Dedifferentiated amniotic fluid mesenchymal stem cell (primary cell): Measurements from ENCODE around the gene TIMM44.
"Not testable (repeated sequence)": the region's sequence is repeated elsewhere in the genome, so short reads cannot be mapped to it uniquely, and the experiment has no call there.

Experiments
- DNase-seq: peaks from one replicate; pipeline ENCODE4 v3.0.0-alpha.2; 2016; ENCODE audit errors: extremely low spot score

TIMM44 gene

DNA sequence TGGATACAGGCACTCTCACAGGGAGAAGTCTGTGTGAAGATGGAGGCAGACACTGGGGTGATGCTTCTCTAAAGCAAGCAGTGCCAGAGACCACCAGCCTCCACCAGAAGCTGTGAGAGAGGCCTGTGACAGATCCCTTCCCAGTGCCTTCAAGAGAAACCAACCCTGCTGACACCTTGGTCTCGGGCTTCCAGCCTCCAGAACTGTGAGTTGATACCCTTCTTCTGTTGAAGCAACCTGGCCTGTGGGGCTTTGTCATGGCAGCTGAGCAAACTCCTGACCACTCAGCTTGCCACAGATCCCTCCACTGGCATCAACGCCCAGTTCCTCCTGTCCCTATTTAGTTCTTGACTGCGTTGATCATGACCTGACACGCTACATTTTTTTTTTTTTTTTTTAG, 33.0 kb upstream of the TIMM44 start:
- no peak for DNase-seq

DNA sequence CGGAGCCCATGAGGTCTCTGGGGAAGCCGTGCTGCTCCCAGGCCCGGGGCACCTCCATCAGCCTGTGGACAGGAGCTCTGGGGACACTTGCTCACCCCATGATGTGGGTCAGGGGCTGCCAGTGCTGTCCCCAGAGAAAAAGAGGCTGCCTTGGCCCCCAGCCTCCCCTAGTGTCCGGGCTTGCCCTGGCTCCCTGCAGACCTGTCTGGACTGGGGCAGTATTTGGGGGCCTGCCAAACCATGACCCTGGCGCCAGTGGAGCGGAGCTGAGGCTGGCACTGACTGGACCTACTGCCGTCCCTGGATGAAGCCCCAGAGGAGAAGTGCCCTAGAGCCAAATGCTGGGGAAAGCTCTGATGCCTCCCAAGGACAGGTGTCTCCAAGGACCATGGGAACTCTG, 31.6 kb upstream of the TIMM44 start:
- no peak for DNase-seq

DNA sequence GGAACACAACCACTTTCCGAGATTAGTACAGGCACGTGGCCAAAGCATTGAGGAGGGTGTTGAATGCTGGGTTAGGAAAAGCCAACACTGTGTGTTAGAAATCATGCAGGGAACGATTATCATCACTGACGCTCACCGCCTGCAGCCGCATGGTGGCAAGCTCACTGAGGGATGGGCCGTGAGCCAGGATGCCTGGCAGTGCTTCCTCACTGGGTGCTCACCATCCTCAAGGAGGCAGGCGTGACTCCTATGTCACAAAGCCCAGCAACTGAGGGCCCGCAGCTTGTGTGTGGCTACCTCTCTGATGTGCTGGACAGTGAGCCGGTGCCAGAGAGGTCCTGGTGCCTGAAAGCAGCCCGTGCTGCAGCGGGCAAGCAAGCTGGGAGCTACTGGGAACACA, 30.4 kb upstream of the TIMM44 start:
- no peak for DNase-seq

DNA sequence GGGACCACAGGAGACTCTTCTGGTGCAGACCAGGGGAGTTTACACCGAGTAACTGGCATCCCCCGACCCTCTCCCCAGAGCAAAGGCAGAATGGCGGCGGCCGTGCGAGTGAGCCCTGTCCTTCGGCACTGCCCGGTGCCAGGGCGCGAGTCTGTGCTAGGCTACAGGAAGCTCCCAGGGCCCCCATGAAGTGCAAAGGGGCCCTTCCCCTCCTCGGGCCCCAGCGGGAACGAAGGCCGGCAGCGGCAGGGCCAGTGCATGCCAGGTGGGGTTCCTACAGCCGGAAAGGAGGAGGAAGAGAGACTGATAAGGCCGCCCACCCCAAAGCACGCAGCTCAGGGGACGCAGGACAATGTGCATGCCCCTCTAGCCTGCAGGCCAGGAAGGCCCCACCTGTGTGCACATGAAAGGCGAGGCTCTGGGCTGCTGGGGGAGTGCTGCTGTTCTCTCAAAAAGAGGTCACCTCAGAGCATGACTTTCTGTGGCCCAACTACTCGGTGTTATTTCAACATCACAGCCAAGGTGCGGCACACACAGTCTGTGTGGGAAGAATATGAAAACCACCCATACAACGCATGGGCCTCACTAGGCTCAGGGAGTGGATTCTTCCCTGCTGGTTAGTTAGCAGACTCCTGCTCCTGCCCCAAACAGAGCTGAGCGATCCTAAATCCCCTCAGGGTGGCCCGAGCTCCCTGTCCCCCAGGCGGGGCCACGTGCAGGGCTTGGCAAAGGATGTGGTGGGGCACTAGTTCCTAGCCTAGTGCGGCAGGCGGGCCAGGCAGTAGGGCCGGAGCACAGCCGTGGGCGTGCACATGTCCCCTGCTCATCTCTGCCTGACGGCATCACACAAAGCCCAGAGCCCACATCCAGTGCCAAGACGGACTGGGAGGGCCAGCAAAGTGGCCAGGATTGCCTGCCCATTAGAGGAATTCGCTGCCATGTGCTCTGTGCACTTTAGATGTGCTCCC, 28.4 kb upstream of the TIMM44 start:
- no peak for DNase-seq

DNA sequence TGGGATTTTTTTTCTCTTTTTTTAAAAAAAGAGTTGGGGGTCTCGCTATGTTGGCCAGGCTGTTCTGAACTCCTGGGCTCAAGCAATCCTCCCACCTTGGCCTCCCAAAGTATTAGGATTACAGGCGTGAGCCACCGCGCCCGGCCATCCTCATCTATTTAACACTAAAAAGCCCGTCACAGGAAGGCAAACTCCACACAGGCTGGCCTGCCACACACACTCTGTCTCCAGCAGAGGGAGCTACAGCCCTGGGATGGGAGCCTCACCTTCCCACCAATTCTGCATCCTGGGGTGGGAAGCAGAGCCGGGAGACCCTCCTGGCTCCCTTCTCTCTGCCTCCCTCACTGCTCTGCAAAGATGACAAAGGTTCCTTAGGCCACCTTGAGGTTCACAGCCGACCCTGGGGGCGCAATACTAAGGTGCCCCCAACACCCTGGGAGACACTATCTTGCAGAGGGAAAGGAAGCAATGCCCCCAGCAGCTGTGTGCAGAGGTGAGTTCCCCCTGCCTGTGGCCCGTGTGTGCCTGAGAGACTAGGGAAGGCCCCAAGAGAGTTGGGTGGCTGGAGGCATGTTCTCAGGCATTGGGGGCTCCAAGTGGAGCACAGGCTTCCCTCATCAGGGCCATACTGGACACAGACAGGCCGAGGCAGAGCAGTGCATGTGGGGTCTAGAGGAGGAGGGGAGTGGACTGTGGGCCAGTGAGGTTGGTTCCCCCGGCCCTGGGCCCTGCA, 27.4 kb upstream of the TIMM44 start:
- no peak for DNase-seq

DNA sequence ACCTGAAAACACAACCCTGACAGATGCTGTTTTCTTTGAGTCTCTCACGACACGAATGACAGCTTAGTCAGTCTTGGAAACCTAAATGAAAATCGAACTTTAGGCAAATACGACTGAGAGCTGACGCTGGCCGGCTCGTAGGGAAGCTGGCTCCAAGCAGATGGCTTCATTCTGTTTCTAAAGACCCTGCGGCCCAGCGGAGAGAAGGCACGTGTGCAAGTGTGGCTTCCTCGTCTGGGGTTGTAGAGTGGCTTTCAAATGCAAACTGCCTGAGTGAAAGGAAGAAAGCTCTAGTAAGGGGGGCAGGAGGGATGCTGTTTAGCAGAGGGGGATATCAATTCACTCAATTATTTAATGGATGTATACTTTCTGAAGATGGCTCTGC, 26.1 kb upstream of the TIMM44 start:
- DNase-seq, result no peak

DNA sequence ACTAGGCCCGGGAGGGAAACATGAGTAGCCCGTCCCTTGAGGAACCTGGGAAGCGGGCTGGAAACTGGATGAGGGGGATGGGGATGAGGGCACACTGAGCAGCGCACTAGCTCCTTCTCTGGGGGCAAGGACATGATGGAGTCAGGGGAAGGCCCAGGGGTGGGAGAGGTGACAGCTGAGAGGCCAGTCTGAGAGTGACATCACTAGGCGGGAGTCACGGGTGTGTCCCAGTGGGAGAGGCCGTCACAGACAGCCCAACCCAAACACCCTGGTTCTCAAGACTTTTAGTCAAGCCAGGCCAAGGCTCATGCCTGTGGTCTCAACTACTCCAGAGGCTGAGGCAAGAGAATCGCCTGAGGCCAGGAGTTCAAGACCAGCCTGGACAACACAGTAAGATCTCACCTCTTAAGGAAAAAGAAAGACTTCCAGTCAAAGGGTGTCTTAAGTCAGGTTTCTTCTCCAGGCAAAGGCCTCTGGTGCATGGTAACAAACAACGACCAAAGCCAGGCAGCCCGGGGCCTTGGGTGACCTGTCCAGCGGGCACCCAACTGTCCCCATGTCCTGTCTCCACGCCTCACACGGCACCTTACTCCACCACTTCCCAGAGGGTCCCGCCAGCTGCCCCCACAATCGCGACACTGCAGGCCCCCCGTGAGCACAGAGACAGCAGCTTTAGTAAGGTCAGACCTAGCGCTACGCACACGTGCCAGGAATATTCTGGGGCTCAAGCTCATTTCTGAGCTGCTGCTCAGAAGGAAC, 25.5 kb upstream of the TIMM44 start:
- no peak for DNase-seq

DNA sequence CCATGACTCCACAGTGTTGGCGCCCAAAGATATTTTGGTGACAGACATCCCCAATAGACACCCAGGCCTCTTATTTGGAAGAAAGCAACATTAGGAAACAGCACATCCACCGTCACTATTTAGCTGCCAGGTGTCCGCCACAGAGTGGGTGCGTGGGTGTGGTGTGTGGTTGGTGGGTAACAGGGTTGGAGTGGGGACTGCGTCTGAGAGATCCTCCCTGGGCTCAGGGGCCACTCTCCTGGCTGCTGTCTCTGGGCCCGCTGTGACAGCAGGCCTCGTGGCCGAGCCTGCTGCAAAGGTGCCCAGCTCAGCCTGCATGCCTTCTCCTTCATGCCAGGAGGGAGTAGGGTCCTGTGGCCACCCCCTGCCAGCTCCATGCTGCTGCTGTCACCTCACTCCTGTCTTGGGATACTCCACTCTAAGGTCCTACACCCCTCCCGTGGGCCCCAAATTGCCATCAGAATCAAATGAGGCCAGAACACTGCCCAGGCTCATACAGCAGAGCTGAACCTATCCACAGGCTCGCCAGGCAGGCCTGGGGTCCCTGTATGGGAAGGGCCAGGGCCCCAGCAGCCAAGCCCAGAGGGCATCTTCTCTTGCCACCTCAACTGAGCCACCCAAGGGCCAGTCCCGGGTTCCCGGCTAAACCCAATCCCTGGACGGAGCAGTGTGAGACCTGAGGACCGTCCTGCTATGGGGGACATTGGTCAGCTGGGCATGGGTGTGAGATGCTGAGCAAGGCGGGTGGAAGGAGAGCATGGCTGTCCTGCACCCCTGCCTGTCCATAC, 24.7 kb upstream of the TIMM44 start:
- DNase-seq, result no peak

DNA sequence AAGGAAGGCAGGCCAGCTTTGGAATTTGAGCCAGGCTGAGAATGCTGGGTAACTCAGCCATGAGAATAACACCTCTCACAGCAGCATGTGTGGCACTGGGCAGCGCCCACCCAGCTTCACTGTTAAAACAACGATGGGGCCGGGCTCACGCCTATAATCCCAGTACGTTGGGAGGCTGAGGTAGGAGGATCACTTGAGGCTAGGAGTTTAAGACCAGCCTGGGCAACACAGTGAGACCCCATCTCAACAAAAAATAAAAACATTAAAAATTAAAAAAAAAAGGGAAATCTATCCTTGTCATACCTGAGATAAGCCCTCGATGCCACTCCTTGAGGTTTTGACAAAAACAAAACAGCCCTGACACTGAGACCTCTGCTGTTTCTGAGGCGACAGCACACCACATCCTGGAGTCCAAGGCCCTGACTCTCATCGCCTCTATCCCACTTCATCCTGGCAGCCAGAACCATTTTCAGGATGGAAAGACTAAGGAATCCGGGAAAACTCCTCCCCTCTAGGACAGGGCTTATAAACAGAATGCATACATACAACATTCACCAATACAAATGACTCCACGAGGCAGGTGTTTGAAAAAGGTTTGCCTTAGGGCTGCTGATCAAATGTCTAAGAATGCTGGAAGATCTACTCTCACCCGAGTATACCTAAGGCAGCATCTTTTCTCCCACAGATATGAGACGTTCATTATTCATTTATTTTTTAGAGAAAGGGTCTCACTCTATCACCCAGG, 22.6 kb upstream of the TIMM44 start:
- DNase-seq, result no peak

DNA sequence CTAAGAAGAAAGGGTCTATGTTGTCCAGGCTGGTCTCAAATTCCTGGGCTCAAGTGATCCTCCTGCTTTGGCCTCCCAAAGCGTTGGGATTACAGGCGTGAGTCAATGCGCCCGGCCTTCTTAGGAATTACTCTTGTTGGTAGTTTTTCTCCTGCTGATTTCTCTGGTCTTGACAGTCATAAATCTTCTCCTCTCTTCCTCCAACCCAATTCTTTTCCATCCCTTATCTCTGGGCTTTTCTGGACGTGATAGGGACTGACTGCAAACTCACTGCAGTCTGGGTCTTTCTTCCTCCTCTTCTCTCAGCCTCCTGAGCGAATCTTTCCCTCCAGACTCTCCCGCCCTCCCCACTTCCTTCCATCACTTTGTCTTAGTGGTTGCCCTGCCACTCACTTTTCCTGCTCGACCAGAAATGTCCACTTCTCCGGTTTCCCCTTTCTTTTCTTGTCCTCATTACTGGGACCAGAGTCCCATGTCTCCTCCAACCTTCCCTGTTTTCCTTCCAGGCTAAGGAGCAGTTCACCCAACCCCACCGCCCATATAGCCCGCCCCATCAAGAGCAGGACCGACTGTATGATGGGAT, 21.9 kb upstream of the TIMM44 start:
- DNase-seq, result no peak

DNA sequence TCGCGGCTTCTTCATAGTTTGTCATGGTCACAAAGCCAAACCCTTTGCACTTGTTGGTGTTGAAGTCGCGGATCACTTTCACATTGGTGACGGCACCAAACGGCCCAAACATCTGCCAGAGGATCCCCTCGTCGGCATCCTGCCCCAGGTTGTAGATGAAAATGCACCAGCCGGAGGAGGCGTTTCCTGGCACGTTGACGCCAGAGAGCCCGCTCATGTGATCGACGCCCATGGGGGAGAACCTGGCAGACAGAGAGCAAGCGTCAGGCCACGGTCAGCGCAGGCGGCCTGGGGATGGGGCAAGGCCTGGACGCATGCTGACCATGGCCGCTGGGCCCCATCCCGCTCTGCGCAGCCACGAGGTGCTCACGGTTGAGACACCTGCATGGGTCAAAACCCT, 20.1 kb upstream of the TIMM44 start:
- DNase-seq, result no peak

DNA sequence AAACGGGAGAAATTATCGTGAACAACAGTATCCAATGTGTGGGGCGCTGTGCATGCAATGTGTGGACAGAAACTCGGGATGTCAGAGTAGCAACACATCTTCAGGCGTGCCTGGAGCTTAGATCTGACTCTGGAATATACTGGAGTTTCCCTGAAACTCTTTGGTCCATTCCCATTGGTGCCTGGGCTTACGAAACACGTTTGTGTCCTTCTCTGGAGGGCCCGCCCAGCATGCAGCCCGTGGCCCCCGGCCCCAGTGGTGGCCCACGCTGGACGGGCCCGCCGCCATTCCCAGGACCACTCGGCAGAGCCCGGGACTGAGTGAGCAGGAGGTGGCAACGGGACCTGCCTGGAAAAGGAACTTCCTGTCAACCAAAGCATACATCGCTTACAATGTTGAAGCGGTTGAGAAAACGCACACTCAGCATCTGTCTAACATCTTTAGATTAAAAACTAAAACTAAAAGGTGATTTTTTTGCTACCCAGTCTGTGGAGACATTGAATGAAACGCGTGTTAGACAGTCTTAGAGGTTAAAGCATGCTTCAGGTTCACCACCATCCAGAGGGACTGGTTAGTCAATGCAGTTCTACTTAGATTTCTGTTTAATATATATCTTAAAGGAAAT, 19.3 kb upstream of the TIMM44 start:
- no peak for DNase-seq

DNA sequence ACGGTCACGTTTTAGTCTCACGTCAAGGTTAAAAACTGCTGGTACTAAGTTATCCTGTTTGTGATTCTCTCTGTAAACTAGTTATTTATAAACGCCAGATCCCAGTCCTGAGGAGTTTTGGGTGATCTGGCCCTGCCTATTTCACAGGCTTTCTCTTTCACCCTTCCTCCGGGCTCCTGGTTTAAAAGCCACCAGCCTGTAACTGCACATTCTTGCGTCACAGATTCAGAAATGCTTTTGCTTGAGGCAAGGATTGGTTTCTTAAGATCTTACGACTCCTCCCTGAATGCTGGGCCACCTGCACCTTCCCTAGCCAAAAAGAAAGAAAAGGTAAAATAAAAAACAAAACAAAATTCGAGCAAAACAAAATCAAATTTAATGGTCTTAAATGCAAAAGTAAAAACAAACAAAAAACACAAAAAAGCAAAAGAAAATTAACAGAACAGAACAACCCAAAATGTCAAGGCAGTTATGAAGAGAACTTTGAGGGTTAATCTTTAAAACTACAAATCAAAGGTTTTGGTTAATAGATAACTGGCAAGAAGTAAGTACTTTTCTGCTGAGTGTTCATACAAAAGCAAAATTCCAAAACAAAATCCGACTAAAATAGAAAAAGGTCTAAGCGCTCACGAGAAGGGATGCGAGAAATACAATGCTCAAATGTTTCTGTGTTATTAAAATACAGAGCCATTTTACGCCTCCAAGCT, 18.6 kb upstream of the TIMM44 start:
- no peak for DNase-seq

DNA sequence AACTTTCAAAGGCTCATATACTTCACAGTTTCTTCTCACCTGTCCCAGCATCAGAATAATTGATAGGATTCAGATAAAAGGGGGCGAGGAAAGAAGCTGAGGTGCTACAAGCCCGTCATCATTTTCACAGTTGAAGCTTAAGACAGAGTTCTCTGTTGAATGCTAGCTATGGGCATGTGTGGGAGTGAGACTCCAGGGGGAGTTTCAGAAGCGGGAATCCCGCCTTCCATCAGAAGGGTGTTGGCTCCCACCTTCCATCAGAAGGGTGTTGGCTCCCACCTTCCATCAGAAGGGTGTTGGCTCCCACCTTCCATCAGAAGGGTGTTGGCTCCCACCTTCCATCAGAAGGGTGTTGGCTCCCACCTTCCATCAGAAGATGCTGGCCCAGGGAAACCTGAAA, 17.6 kb upstream of the TIMM44 start:
- DNase-seq, result not testable (repeated sequence)

DNA sequence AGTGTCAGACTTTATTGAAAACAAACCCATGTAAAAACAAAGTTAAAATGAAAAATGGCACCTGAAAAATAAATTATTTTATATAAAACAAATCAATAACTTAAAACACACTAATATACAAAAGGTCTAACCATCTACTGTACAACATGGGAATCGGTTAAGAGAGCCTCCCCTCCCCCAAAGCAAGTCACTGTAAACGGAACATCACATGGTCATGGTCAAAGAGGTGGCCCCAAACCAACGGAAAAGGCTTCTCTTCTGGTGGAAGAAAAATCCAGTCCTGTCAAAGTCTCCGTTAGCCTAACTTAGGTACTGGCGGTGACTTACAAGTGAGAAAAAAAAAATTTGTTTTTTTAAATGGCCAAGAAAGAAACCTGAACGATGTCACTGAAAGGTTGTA, 15.7 kb upstream of the TIMM44 start:
- no peak for DNase-seq

DNA sequence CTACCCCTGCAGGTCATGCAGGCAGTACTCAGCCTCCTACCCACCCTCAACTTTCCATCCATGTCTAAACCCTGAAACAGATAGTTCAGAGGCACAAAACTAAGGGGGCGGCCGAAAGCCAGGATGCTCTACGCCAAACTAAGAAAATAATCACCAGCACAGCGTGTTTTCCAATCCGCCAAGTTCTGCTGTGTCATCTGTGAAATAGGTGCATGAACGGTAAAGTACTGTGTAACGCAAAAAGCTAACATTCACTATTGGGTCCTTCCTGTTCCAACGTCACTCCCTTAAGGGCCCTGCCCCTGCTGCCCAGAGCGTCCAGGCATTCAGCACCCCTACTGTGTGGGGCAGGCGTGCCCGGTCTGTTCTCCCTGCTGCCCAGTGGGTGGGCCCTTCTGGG, 12.2 kb upstream of the TIMM44 start:
- no peak for DNase-seq

DNA sequence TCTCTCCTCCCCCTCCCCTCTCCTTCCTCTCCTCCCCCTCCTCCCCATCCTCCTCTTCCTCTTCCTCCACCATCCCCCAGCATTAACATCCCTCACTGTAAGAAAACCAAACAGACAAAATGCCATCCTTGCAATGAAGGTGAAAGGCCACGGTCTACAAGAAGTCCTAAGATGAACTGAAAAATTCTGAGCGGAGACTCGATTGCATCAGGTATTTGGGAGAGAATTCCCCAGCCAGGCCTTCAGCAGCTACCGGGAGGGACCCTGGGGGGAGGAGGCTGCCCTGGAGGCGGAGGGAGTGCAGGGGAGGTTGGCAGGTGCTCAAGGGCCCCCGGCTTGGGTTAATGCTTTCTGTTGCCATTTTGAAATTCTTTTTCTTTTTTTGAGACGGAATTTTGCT, 10.1 kb upstream of the TIMM44 start:
- no peak for DNase-seq

DNA sequence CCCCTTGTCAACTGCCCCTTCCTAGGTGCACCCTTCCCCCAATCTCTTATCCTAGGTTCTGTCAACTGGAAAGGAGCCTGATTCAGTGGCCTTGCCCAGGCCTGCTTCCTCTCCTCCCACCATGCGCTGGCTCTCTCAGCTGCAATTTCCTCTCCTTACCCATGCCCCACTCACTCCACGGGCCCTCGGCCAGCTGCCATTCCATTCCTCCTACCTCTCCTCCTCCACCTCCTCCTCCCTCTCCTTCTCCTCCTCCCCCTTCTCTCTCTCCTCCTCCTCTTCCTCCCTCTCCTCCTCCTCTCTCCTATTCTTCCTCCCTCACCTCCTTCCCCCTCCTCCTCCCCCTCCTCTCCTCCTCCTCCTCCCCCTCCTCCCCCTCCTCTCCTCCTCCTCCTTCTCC, 9.6 kb upstream of the TIMM44 start:
- no peak for DNase-seq

DNA sequence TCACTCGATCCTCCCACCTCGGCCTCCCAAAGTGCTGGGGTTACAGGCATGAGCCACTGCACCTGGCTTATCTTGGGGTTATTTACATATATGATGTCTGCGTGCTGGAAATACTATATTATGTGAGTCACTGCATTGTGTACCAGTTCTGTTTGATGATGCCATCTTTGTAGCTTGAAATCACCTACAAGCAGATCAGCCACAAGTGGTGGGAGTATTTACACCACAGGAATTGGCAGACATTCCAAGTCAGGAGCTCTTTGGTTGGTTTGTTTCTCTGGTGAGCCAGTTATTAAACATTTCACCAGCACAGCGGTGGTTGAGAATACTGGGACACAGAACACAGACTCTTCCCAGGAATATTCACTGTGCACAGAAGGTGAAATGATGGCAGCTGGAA, 4.5 kb upstream of the TIMM44 start:
- DNase-seq, result no peak
